HL-60 (cell line): ENCODE data around the gene IQSEC1.

Source experiments
- DNase-seq, 2 experiments: peaks; one replicate each; pipeline ENCODE4 v3.0.0-alpha.2; 2010 to 2020; ENCODE audit warnings: low read depth in 1 of 2, low spot score in 1 of 2
- H3K27ac ChIP-seq: fragments of 250-450 bp; sonication (Bioruptor Pico); replicated peaks from 2 replicates; pipeline ENCODE4 v1.5.1; 2020; ENCODE audit warnings: mild to moderate bottlenecking, moderate library complexity
- H3K27me3 ChIP-seq: fragments of 250-450 bp; sonication (Bioruptor Pico); 2 replicates; pipeline ENCODE4 v1.5.1; 2021; ENCODE audit warnings: mild to moderate bottlenecking, moderate library complexity; ENCODE audit not compliant: insufficient read depth, poor library complexity, severe bottlenecking
- H3K4me3 ChIP-seq: replicated peaks from 2 replicates; pipeline ENCODE4 v1.5.1; 2011; ENCODE audit warnings: mild to moderate bottlenecking, control low read depth, low read length; ENCODE audit not compliant: insufficient read depth
- CTCF ChIP-seq: IDR thresholded peaks from one replicate; pipeline ENCODE4 v1.5.1; 2011; ENCODE audit warnings: low read length, control low read depth, inconsistent platforms; ENCODE audit not compliant: insufficient read depth
- GABPA ChIP-seq: IDR thresholded peaks from 2 replicates; pipeline ENCODE4 v1.6.1; 2012; ENCODE audit warnings: low read depth
- POLR2AphosphoS5 ChIP-seq: IDR thresholded peaks from 2 replicates; pipeline ENCODE4 v1.6.1; 2012; ENCODE audit warnings: low read depth
- SPI1 ChIP-seq: IDR thresholded peaks from 2 replicates; pipeline ENCODE4 v1.6.1; 2012; ENCODE audit warnings: low read depth, mild to moderate bottlenecking, borderline replicate concordance
- TF ChIP-seq, protein P1 (sequence below): IDR thresholded peaks from 2 replicates; pipeline ENCODE4 v1.6.1; 2012; ENCODE audit warnings: low read depth; ENCODE audit not compliant: insufficient replicate concordance

Gene IQSEC1

DNA sequence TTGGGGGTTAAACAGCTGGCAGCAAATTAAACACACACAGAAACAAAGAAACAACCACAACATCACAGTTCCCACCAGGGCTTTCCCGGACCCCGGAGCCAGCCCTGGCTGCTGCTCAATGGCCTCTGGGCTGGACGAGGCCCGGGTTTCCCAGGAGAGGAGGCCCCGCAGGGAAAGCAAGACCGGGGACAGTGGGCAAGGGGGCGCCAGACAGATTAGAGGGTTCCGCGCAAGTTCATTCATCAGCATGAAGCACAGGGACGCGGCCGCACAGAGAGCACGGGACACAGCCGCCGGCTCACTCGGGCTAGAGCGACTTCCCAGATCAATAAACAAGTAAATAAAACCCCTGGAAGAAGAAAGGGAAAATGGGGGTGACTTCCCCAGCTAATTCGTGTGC is 165.5 kb downstream of the IQSEC1 start:
- TF ChIP-seq GABPA: no peak
- no peak for TF ChIP-seq CTCF
- TF ChIP-seq, protein P1, sequence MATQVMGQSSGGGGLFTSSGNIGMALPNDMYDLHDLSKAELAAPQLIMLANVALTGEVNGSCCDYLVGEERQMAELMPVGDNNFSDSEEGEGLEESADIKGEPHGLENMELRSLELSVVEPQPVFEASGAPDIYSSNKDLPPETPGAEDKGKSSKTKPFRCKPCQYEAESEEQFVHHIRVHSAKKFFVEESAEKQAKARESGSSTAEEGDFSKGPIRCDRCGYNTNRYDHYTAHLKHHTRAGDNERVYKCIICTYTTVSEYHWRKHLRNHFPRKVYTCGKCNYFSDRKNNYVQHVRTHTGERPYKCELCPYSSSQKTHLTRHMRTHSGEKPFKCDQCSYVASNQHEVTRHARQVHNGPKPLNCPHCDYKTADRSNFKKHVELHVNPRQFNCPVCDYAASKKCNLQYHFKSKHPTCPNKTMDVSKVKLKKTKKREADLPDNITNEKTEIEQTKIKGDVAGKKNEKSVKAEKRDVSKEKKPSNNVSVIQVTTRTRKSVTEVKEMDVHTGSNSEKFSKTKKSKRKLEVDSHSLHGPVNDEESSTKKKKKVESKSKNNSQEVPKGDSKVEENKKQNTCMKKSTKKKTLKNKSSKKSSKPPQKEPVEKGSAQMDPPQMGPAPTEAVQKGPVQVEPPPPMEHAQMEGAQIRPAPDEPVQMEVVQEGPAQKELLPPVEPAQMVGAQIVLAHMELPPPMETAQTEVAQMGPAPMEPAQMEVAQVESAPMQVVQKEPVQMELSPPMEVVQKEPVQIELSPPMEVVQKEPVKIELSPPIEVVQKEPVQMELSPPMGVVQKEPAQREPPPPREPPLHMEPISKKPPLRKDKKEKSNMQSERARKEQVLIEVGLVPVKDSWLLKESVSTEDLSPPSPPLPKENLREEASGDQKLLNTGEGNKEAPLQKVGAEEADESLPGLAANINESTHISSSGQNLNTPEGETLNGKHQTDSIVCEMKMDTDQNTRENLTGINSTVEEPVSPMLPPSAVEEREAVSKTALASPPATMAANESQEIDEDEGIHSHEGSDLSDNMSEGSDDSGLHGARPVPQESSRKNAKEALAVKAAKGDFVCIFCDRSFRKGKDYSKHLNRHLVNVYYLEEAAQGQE: no peak
- no peak for TF ChIP-seq SPI1
- no peak for TF ChIP-seq POLR2AphosphoS5
- Histone ChIP-seq H3K27me3 (no peaks in the 10 kb centered on the region), H3K4me3 (no peak overlapping the region)

GRCh38 chr3:12907296-12907695 is 165.9 kb downstream of the IQSEC1 start:
- H3K27ac ChIP-seq: no peak overlapping the region
- TF ChIP-seq CTCF: no peak
- TF ChIP-seq, protein P1: no peak
- no peak for TF ChIP-seq POLR2AphosphoS5
- no peak for TF ChIP-seq GABPA
- TF ChIP-seq SPI1: no peak
- no peak overlapping the region for H3K4me3 ChIP-seq
- no peak for DNase-seq
- H3K27me3 ChIP-seq: no peaks in the 10 kb centered on the region

More for the DNA sequence above, 165.5 kb downstream of the IQSEC1 start:
- H3K27ac ChIP-seq: no peak overlapping the region
- no peak for DNase-seq

GRCh38 chr3:12906916-12907290 is 166.3 kb downstream of the IQSEC1 start:
- TF ChIP-seq CTCF (no peak), SPI1 (no peak), GABPA (no peak), POLR2AphosphoS5 (no peak)
- TF ChIP-seq, protein P1: no peak
- DNase-seq: no peak

More at GRCh38 chr3:12906916-12907290, 166.3 kb downstream of the IQSEC1 start:
- no peaks in the 10 kb centered on the region for H3K27me3 ChIP-seq
- no peak overlapping the region for H3K27ac ChIP-seq
- H3K4me3 ChIP-seq: no peak overlapping the region
